DMS153 treated with DMSO at 0.1 percent for 48 hours (cell line): ENCODE measurements around the gene FARP1.
"Not testable (repeated sequence)": the region's sequence is repeated elsewhere in the genome, so short reads cannot be mapped to it uniquely, and the experiment has no call there.

Experiments used
- DNase-seq: peaks from one replicate; lab custom pipeline; 2025; ENCODE audit not compliant: unreplicated experiment; lab: John Stamatoyannopoulos, UW

Gene FARP1

GRCh38 chr13:98389319-98389718 is 246.4 kb downstream of the FARP1 start:
- no peak for DNase-seq

GRCh38 chr13:98390086-98390715 is 247.3 kb downstream of the FARP1 start:
- no peak for DNase-seq

DNA sequence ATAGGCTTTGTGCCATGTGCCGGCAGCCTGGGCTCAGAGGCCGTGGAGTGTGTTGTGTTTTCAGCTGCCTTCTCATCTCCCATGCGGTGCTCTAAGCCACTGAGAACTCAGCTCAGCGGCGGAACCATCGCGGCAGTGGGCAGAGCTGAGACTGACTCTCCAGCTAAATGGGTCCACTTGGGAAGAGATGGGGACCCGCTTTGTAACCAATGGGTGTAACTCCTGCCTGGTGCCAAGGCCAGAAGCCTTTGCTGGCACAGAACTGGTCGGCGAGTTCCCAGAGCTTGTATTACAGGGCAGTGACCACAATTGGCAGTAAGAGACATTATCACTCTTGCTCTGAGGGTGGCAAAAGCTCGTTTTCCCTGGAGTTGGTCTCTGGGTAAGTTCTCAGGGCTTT is 251.0 kb downstream of the FARP1 start:
- no peak for DNase-seq

- no peak for DNase-seq
Observed at GRCh38 chr13:98394820-98395510, 252.1 kb downstream of the FARP1 start.

DNA sequence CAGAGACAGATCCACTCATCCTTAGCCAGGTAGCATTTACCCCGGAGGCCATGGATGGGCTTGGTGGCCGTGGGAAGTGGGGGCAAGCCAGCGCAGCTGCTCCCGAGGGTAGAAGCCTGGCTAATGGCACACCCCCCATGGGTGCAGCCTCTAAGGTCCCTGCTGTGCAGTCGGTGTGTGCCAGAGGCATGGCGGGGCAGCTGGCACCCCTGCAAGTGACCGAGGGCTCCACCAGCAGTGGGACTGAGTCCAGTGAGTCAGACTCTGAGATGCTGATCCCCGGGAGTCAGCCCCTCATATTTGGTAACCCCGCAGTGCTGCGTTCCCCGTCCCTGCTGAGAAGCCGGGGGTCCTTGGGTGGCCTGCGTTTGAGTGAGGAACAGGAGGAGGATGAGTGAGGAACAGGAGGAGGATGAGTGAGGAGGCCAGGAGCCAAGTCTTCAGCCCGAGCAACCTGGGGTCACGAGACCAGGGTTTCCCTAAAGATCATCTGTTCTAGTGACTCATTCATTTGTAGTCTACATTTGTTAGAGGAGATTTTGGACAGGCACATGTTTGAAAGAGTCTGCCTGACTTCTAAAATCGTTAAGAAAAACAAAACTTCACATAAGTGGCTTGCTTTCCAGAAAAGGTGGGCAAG is 253.3 kb downstream of the FARP1 start:
- DNase-seq, result no peak

- no peak for DNase-seq
Observed at GRCh38 chr13:98397221-98397620, 254.3 kb downstream of the FARP1 start.

- no peak for DNase-seq
Observed at GRCh38 chr13:98397861-98398260, 255.0 kb downstream of the FARP1 start.

GRCh38 chr13:98398581-98398980 is 255.7 kb downstream of the FARP1 start:
- no peak for DNase-seq

- no peak for DNase-seq
Observed at GRCh38 chr13:98399756-98400155, 256.9 kb downstream of the FARP1 start.

GRCh38 chr13:98401934-98402333 is 259.0 kb downstream of the FARP1 start:
- DNase-seq, result no peak

DNA sequence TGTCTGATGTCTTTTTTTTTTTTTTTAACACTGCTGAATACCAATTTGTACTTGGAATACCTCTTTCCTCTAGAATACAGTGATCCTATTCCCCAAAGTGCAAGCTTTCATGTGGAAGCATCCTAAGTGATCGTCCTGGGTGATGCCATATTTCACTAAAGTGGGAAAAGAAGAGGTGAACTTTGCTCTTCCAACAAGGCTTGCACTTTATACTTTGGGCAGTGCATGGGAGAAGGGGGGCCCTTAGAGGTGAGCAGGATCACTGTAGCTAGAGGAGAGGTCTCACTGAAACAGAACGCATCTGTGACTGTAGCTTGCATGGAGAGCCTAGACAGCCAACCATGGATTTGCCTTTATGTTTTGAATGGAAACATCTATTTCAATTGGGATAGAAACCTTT is 260.2 kb downstream of the FARP1 start:
- DNase-seq, result no peak

DNA sequence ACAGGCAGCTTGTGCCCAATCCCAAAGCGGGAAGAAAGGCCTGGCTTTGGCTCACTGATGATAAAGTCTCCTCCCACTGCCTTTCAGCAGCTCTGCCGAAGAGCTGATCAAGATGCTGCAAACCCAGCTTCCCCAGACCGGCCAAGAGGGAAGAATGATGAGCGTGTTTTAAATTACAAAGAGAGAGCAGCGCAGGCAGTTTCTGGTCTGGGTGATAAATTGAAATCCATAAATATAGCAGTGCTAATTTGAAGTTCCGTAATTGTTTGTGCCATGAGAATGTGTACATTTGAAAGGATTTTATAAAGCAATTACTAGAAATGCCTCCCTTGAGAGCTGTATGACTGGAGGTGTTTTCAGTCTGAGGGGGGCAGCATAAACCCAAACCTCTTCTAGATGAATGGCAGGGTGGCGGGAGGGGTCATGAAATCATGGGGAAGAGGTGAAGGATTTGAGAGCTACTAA is 262.2 kb downstream of the FARP1 start:
- peak; percentile 78 for DNase-seq

GRCh38 chr13:98405690-98406344 is 262.9 kb downstream of the FARP1 start:
- DNase-seq, result peak; percentile 37

GRCh38 chr13:98406427-98406826 is 263.5 kb downstream of the FARP1 start:
- DNase-seq, result no peak

DNA sequence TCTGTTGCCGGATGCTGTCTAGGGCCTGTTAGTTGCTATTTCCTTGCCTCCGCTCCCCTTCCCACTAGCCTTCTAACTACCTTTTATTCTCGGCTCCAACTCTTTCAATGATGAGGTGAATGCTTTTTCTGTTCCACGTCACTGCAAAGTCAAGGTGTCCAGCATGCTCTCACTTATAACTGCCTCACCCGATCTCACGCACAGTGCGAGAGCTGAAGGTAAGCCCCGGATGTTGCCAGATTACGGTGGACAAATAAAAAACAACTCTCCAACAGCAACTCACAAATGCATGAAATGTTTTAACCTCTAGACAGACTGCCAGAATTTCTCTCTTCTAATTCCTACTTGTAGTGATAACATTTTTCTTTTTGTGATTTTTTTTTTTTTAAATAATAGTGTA is 264.1 kb downstream of the FARP1 start:
- no peak for DNase-seq

- DNase-seq, result no peak
Observed at GRCh38 chr13:98407575-98407974, 264.7 kb downstream of the FARP1 start.

DNA sequence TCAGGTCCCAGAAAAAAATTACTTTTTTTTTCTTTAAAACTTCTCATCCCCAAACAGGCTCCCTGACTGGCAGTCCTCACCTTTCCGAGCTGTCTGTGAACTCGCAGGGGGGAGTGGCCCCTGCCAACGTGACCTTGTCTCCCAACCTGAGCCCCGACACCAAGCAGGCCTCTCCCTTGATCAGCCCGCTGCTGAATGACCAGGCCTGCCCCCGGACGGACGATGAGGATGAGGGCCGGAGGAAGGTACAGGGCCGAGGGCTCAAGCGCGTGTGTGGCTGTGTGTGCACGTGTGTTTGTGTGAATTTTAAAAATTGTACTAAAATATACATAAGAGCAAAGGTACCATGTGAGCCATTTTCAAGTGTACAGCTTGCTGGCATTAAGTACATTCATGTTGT is 266.4 kb downstream of the FARP1 start:
- DNase-seq, result no peak

DNA sequence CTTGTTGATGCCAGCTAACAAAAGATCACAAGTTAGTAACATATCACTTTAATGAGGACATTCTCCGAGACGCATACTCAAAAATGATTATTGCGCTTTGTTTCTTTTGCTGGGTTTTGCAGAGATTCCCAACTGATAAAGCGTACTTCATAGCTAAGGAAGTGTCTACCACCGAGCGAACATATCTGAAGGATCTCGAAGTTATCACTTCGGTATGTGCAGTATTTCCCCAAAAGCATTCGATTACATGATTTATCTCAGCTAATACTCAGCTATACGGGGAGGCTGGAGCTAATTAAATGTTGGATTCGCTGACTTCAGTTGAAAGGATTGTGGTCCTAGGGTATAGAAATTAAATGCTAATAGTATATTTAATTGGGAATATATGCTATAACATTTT is 267.7 kb downstream of the FARP1 start:
- DNase-seq, result no peak

DNA sequence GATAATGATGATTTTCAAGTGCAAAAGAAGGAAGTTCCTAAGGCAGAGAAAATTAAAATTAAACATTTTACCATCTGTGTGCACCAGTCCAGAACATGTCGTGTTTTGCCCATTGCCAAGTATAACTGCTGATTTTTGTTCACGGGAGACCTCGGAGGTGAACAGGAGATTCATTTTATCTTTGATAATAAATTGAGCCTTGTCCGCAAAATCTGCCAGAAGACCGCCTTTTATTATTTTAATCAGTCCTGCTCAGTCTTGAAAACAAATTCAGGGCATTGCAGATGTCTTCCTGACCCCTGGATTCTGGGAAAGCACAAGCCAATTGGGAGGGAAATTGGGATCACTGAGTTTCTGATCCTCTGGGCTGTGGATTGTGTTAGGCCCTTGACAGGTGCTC is 268.1 kb downstream of the FARP1 start:
- no peak for DNase-seq

GRCh38 chr13:98411617-98412265 is 268.8 kb downstream of the FARP1 start:
- no peak for DNase-seq

- not testable (repeated sequence) for DNase-seq
Observed at GRCh38 chr13:98413278-98413677, 270.4 kb downstream of the FARP1 start.
